NCI-H2196 (cell line): ENCODE measurements around the gene ZNF185.

Experiments used
- DNase-seq: peaks from one replicate; lab custom pipeline; 2025; ENCODE audit not compliant: unreplicated experiment; lab: John Stamatoyannopoulos, UW

The ZNF185 gene

DNA sequence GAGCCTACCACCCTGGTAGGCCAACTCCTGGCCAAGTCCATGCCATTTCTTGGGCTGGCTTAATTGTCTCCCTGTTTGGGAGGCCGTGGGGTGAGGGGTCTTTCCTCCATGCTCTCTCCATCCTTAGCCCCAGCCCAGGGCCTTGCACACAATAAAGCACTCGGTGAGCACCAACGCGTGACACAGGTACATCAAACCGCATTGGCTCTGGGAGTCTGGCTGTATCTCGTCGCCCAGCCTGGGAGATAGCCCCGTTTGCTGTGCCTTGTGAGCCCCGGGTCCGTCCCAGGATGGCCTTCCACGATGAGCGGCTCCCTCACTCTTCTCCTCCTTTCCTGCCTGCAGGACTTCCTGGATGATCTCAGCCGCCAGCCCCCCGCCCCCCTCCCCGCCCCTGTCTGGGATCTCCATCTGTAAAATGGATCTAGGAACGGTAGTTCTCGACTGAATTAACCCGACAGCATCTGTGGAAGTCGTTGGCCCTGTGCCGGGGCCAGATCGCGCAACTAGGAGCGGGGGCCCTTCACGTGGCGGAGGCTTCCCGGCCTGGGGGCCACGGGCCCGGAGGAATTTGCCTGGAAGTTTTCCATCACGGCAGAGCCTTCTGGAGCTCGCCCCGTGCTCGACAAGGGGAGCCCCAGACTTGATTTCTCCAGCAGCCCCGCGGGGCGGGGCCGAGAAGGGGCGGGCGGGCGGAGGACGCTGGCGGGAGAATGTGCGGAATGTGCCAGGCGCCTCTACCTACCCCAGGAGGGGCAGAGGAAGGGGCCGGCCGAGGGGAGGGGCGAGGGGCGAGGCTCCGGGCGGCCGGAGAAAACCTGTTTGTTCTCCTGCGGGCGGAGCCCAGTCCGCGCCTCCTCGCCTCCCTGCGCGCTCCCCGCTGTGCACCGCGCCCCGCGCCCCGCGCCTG, at the start of gene ZNF185:
Gene ZNF185, plus strand, starts transcription at position 846 of the 910 bp plus-strand sequence. CDS start 16,423 bp downstream, outside the sequence.
- no peak for DNase-seq

DNA sequence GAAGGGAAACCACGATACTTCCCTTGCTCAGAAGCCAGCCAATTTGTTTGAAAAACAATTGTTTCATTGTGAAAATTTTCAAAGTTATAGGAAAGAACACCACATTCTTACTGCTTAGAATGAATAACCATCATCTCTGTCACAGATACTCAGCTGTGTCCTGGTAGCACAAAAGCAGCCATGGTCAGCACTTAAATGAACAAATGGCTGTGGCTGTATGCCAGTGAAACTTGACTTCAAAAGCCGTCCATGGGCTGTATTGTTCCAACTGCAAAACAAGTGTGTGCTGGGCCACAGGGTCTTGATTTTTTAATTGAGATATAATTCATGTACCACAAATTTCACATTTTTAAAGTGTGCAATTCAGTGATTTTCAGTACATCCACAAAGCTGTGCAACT, 47.4 kb upstream of the ZNF185 start:
- DNase-seq: no peak

DNA sequence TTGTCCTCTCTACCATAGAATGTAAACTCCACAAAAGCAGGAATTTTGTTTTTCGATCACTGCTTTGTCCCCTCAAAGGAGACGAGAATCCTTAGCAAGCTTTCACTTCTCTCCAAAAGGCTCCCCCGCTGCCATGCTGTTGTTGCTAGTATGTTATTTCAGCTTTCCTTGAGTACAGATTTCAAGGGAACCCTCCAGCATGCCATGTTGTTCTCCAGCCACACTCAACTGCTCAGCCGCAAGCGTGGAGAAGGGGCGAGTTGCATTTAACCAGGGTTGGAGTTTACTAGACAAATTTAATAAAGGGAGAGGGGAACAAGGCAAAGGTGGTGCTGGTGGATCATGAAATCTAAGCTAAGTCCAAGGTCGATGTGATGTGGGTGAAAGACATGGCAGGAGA, 43.9 kb upstream of the ZNF185 start:
- no peak for DNase-seq

DNA sequence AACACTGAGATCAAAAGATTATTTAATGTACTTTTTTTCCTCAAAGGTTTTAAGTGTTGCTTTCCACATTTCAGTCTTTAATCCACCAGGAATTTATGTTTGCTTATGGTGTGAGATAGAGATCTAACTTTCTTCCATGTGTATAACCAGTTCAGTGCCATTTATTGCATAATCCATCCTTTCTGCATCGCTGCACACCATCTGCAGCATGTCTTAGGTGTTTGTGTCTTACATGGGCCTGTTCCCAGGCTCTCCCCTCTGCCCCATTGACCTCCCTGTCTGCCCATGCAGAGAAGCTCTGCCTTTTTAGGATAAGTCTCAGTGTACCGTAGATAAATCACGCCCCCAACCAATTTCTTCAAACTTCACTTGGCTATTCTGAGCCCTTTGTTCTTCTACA, 36.8 kb upstream of the ZNF185 start:
- DNase-seq: no peak

DNA sequence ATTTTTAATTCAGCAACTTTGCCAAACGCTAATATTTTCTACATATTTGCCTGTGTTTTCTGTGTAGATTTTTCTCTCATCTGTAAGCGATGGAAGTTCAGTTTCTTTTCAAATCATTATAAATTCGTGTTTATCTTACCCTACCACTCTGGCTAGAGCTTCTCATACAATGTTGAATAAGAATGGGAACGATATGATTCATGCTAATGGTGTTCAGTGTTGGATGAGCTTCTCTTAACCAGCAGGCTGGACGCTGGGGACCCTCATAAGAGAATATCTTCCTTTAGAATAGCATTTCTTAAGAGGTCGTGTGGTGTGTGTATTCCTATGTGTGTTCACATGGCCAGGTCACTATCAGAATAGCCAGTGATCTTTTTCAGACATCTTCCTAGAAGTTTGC, 36.0 kb upstream of the ZNF185 start:
- DNase-seq: no peak

DNA sequence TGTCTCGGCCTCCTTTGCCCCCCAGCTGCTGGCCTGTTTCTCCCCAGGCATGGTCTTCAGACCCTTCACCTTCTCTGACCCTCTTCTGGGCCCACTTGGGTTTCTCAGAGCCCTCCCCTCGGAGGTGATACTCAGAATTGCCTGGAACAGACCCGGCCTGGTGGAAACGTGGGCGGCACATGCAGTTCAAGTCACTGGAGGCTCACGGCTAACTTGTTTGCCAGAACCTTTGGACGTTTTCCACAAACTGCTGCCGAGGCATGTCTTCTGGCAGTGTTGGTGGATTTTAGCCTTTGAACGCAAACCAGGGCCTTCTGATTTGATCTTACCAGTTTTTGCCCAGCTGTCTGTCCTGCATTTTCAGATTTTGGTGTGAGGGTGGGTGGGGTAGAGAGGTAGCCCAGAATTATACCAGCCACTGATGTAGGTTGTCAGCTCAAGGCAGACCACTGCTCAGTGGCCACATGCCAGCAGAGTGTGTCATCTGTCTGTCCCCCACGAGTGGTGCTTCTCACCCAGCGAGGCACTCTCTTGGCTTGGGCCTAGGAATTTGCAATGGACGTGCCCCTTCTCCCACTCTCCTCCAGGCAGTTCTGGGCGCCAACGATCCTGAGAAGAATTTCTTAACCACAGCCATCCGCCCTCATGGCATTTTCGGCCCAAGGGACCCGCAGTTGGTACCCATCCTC, 32.5 kb upstream of the ZNF185 start:
- DNase-seq: no peak

DNA sequence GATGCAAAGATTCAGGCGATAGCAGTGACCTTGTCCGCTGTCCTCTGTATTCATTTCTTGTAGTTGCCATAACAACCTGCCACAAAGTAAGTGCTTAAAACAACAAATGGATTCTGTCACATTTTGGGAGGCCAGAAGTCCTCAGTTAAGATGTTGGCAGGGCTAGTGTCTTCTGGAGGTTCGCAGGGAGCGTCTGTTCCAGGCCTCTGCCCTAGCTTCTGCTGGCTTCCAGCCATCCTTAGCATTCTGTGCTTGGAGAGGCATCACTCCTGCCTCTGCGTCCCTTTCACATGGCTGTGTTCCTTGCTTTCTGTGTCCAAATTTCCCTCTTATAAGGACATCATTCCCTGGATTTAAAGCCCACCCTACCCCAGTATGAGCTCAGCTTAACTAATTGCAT, 31.5 kb upstream of the ZNF185 start:
- no peak for DNase-seq

DNA sequence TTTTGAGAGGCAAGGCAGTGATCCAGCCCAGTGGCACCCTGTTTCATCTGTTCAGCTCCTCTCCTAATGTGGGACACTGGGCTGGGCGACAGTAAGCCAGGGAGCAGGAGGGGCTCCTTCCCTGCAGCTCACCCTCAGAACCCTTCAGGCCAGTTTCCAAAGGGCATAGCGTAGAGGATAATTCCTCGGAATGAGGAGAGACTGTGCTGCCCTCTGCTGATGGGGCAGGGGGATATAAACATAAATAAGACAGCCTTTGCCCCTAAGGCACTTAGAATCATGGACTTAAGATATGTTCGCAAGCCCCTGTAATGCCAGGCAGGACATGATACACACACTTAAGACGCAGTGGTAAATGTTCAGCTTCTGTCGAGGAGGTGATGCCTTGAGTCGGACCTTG, 27.9 kb upstream of the ZNF185 start:
- DNase-seq: no peak

DNA sequence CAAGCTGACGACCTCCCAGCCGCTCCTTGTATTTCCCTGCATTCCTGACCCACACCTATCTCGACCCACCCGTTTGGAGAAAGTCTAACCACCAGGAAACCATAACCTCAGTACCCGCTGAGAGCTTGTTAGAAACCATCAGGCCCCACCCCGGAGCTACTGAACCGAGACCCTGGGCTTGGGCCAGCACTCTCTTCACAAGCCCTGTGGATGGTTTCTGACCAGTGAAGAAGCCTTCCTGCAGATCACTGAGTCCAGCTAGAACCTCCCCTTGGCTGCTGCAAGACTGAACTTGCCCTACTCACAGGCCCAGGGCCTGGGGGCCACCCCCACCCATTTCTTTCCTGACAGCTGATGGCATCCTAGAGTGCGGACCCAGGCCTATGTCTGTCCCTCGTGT, 26.6 kb upstream of the ZNF185 start:
- no peak for DNase-seq

DNA sequence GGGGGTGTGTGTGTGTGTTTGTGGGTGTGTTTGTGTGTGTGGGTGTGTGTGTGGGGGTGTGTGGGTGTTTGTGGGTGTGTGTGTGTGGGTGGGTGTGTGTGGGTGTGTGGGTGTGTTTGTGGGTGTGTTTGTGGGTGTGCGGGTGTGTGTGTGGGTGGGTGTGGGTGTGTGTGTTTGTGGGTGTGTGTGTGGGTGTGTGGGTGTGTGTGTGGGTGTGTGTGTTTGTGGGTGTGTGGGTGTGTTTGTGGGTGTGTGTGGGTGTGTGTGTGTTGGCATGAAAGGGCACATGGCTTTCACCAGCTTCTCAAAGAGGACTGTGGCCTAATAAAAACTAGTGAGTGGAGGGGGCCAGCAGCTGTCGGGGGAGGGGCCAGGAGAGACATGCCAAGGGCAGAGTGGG, 25.3 kb upstream of the ZNF185 start:
- DNase-seq: no peak

DNA sequence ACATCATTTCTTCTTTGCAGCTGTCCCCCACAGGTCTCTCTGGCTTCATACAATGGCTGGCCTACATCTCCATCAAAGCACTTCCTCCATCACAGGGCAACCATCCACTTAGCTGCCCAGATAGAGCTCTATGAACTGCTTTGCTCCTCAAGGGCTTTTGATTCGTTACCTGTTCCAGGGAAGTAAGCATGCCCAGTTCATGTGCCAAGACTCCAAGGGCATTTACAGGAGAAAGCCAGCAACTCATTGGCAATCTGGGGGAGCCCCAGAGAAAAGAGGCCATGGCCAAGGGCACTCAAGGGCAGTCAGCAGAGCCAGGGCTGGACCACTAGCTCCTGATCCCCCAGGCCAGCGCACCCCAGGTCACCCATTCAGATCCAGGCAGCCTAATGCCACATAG, 24.5 kb upstream of the ZNF185 start:
- DNase-seq: no peak

DNA sequence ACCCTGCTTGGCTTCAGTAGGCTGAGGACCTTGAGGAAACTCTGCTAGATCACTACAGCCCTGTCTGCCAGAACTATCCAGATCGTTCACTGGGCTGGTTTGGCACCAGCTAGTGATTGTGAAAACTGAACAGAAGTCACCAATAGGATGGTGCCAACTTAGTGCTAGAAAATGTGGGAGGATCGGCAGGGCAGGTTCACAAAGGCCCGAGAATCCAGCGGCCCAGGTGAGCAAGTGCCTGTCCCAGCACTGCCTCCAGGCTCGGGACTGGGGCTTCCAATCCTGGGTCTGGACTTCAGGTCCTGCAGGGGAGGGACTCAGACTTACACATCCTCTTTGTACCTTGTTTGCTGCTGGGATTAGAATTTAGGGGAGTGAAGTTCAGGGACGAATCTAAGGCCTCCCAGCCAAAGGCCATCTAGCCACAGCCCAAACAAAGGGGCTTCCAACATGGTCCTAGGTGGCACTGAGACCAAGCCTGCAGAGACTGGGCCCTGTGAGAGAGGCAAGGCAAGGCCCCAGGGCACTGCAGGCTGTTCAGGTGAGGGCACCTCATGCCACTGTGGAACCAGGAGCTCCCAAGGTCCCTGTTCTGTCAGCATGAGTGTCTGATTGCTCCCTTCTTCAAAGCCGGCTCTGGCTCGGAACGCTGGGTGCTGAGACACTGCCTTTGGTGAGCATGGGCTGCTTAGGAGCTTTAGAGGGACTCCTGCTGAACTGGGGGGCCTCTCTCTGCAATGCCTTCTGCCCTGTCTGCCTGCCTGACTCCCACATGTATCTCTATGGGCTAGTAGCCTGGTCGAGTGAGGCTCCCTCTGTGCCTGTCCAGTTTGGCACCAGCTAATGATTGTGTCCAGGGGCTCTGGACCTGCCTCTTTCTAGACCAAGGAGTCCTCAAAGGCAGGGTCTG, 20.7 kb upstream of the ZNF185 start:
- no peak for DNase-seq

DNA sequence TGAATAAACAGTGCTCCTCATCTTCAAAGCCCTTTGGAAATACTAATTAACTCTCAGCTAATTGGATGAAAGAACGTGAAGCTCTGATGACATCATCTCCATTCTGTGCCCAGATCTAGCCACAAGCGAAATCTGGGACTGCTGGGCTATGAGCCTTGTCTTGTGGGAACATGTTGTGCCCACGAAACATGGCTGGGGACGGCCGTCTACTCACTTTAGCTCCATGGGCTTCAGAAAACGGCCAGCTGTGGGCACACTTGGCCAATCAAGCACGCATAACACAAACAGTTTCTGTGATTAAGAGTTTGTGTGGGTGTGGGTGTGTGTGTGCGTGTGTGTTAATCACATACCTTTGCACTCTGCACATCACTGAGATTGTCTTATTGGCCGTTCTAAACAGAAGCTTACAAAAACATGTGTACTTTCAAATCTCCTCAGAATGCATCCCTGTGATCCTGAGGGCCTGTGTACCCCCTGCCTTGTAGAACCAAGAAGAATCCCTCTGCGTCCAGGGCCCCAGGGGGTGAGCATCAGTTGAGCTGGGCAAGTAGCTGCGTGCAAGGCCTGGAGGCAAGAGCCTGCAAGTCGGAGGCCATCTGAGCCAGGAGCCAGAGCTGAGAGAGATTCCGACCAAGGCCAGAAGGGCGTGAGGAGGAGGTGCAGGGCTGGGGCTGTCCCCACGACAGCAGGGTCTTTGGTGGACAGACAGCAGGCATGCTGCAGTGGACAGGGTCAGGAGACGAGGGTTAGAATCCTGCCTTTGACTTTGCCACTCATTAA, 18.7 kb upstream of the ZNF185 start:
- DNase-seq: no peak

DNA sequence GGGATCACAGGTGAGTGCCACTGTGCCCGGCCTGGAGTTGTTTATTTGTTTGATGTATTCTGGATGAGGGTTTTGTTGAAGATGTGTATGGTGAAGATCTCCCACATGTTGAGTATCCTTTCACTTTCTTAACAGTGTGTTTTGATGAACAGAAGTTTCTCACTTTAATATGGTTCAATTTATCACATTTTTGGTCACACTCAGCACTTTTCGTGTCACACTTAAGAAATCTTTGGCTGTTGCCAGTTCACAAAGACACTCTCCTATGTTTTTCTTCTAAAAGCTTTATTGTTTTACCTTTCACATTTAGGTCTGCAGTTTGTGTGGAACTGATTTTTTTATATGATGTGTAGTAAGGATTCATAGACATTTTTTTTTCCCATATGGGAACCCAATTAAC, 16.6 kb upstream of the ZNF185 start:
- no peak for DNase-seq

DNA sequence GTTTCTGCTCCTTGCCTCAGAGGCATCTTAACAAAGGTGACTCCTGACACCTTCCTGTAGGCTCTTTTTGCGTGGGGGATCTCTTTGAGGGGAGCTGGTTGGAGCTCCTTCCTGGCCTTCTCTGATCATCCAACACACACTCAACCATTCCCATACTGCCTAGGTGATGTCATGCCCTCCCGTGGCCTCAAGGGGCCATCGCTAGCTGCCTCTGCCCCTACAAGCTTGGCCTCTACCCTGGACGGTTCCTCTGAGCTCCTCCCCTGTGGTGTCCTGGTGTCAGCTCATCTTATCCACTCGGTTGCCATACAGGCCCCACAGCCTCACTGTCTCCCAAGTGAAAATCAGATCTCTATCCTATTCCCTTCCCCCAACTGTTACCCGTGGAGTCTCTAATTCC, 13.7 kb upstream of the ZNF185 start:
- DNase-seq: no peak

DNA sequence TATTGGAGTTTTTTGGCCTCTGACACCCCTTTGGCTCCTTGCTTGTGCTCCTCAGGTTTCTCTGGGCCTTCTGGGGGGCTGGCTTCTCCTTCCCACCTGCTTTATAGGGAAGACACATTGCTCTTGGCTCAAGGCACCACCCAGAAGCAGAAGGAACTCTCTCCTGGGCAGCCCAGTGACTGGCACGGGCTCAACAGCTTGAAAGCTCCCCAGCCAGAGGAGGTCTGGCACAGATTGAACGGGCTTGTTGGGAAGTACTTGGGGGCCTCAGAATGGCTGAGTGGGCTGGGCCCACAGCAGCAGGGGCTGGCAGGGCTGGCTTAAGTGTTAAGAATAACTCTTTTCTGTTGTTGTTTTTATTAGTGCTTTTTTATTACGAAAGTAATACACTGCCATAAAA, 11.2 kb upstream of the ZNF185 start:
- no peak for DNase-seq

DNA sequence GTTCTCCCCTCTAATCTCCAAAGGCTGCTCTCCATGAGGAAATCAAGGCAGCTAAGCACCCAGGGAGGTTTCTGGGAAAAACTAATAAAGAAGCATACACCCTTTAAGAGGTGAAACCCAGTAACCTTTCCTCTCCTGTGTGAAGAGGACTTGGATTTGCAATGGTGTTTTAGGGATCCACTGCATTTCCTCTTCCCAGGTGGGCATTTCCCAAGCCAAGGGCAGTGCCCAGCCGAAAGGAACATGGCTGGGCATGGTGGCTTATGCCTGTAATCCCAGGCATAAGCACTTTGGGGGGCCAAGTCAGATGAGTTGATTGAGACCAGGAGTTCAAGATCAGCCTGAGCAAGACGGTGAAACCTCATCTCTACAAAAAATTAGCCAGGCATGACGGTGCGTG, 5.4 kb upstream of the ZNF185 start:
- DNase-seq: no peak

DNA sequence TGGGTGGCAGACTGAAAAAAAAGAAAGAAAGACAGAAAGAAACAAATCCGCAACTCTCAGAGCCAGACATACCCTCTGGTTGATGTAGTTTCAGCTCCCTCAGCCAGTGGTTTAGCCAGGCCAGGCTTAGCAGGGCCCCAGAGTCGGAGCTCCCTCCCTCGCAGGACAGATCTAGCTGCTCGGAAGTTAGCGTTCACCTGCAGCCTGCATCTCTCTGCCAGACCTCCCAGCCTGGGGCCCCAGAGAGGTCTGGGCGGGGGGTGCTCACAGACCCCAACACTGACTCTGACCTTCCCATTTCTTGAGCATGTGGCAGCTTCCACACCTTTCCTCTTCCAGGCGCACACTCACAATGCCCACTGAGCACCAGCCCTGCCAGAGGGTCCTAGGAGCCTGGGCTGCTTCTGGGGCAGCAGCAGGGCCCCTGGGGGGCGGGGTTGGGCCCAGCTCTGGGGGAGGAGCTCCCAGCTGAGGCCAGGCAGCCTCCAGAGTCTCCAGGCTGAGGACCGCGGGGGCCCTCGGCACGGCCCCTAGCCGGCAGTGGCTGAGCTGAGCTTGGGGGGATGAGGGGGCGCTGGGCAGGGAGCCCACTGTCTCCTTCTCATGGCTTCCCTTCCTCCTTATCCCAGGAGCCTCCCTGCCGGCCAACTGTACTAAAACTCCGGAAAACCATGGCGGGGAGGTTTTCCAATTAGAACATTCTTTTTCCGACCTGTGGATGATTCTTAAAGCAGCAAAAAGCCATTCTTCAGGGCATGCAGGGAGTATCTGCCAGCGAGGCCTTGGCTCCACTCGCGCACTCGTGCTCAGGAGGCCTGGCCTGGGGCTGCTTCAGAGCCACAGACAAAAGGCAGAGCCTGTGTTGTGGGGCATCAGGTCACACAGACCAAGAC, 4.6 kb upstream of the ZNF185 start:
- DNase-seq: no peak

DNA sequence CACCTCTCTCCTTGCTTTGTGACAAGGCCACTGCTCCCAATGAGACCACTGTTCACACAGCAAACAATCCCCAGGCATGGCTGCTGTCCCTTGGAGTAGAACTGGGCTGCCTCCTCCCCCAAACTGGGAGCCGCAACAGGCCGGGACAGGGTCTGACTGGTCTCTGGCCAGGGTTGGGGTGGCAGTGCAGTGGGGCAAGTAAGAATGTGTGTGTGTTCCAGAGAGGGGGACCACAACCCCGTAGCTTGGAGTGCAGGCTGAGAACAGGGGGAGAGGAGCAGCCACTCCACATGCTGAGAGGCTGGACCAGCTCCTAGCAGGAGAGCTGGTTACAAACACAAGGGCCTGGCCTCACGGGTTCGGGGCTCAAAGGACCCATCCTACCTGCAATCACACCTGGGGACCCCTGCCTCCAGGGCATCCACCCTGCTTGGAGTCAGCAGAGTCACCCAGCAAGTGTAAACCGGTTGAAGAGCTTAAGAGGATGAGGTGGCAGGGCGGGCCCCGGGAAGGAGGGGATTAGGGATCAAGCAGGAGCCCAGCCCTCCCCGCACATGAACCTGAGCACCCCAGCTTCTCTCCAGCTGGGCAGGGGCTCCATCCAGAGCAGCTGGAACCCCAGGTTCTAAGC, 3.8 kb upstream of the ZNF185 start:
- DNase-seq: no peak
